Stimulated activated naive CD4-positive, alpha-beta T cell treated with Interleukin-2 at 50 U/mL for 16 hours (primary cell): ENCODE data around the gene AP2M1.

ENCODE experiments used
- DNase-seq: peaks from one replicate; lab custom pipeline; 2025; lab: John Stamatoyannopoulos, UW

The AP2M1 gene

DNA sequence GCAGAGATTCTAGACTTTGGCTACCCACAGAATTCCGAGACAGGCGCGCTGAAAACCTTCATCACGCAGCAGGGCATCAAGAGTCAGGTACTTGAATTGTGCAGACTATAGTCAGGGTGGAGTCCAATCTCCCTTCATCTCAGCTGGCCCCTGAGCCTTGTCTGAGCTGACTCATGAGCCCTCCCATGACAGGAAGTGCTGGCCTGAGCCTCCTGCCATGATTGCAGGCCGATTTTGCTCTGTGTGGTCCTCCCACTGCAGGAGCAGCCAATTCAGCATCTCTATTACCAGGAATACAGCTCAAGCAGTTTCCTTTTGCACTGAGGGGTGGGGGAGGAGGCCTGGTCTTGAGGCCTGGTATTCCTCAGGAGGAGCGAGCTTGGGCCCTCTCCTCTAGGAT is 5.5 kb downstream of the AP2M1 start:
- DNase-seq, result no peak

DNA sequence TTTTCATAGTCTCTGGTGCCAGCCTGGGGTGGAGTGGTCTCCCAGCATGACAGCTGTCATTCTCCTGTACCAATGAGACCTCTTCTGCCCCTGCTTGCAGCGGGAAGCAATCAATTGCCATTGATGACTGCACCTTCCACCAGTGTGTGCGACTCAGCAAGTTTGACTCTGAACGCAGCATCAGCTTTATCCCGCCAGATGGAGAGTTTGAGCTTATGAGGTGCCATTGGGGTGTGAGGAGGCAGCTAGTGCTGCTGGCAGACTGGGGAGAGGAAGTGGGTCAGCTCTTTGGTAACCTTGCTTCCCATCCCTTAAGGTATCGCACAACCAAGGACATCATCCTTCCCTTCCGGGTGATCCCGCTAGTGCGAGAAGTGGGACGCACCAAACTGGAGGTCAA is 6.9 kb downstream of the AP2M1 start:
- no peak for DNase-seq

DNA sequence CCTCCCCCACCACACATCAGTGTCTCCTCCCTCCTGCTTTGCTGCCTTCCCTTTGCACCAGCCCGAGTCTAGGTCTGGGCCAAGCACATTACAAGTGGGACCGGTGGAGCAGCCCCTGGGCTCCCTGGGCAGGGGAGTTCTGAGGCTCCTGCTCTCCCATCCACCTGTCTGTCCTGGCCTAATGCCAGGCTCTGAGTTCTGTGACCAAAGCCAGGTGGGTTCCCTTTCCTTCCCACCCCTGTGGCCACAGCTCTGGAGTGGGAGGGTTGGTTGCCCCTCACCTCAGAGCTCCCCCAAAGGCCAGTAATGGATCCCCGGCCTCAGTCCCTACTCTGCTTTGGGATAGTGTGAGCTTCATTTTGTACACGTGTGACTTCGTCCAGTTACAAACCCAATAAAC is 9.0 kb downstream of the AP2M1 start:
- DNase-seq, result no peak

DNA sequence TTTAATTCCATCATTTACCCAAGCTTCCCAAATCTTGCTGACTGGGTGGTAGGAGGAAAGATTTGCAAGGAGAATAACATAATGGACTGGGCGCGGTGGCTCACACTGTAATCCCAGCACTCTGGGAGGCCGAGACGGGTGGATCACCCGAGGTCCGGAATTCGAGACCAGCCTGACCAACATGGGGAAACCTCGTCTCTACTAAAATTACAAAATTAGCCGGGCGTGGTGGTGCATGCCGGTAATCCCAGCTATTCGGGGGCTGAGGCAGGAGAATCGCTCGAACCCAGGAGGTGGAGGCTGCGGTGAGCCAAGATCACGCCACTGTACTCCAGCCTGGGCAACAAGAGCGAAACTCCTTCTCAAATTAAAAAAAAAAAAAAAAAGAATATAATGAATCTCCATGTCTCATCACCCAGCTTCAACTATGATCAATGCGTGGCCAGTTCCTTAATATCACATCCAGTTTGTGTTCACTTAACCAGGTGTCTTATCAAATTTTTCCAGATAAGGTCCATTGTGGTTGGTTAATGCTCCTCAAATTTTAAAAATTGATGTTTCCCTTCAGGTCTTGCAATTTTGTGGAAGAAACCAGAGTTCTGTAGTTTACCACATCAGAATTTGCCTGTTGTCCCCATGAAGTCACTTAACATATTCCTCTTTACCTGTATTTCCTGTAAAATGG is 10.0 kb downstream of the AP2M1 start:
- no peak for DNase-seq

DNA sequence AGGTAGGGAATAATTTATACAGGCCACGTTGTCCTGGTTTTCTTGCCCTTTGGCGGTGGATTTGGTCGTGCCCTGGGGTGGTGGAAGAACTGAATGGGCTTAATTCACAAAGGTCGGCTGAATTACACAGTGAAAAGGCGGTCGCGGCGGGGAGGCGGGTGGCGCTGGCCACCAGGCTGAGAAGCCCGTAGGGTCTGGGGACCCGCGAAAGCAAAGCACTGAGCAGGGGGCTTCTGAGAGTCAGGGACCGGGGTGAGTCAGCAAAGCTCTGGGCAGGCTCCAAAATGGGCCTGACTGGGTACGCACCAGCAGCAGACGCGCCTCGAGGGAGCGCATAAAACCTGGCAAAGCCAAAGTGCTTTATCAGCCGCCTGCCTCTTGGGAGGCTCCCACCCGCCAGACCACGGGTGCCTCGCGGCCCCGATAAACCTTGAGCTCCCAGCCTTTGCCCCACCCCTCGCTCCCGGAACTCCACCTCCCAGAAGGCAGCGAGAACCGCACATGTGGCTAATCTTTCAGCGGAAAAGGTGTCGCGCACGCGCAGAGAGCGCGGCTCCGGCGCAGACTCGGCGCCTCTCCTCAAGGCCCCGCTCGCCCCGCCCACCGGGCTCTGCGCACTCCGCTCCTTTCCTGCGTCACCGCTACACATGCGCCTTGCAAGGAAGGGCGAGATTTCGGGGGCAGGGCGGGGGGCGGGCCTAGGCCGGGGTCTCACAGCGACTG is 11.0 kb downstream of the AP2M1 start:
- peak; percentile 99 for DNase-seq

DNA sequence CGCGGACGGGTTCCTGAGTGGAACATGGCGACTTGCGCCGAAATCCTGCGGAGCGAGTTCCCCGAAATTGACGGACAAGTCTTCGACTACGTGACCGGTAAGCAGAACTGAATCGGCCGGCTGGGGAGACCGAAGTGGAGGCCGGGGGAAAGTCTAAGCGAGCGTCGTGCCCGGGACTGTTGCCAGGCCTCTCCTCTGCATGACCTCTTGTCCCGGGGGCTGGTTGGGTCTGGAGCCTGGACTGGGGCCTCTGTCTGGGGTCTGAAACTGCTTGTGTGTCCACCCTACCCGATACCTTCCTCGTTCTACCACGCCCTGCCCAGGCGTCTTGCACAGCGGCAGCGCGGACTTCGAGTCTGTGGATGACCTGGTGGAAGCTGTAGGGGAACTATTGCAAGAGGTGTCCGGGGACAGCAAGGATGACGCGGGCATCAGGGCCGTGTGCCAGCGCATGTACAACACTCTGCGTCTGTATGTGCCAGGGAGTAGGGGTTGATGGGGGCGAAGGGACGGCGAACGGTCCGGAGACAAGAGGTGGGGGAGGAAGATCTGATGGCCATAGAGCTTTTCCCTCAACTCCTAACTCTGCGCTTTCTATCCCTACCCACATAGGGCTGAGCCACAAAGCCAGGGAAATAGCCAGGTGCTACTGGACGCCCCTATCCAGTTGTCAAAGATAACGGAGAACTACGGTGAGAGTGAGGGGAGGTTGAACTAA is 11.7 kb downstream of the AP2M1 start, which contains the start of gene ABCF3:
Gene ABCF3, plus strand, starts transcription at position 16 of the 718 bp plus-strand sequence. Its CDS starts 9 bp downstream, at position 25.
- DNase-seq, result no peak

DNA sequence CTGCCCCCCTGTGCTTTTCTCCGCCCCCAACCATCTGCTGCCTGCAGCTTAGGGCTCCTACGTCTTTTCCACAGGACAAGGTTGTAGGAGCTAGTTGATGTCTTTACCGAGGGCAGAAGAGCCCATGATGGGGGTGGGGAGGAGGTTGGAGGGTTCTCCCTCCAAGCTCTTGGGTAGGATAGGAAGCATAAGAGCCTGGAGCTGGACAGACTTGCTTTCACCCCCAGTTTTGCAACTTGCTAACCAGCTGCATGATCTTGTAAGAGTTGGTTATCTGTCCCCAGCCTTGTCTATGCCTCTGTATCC is 12.2 kb downstream of the AP2M1 start:
- no peak for DNase-seq

DNA sequence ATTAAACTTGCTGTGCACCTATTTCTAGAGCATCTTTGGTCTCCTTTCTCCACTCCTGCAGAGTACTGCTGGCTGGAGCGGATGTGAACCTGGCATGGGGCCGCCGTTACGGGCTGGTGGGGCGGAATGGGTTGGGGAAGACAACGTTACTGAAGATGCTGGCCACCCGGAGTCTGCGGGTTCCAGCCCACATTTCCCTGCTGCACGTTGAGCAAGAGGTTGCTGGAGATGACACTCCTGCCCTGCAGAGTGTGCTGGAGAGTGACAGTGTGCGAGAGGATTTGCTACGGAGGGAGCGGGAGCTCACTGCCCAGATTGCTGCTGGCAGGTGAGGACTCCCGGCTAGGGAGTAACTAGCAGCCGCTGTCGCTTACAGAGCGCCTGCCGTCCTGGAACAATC is 13.4 kb downstream of the AP2M1 start:
- no peak for DNase-seq

DNA sequence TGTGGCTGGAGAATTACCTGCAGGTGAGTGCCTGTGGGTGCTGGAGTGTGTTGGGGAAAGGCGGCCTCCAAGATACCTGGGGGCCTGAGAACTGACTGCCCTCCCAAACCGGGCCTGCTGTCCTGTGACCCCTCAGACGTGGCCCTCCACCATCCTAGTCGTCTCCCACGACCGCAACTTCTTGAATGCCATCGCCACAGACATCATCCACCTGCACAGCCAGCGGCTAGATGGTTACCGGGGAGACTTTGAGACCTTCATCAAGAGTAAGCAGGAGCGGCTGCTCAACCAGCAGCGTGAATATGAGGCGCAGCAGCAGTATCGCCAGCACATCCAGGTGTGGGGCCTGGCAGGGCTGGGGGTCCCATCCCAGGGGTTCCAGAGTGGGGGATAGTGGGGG is 14.8 kb downstream of the AP2M1 start:
- no peak for DNase-seq

DNA sequence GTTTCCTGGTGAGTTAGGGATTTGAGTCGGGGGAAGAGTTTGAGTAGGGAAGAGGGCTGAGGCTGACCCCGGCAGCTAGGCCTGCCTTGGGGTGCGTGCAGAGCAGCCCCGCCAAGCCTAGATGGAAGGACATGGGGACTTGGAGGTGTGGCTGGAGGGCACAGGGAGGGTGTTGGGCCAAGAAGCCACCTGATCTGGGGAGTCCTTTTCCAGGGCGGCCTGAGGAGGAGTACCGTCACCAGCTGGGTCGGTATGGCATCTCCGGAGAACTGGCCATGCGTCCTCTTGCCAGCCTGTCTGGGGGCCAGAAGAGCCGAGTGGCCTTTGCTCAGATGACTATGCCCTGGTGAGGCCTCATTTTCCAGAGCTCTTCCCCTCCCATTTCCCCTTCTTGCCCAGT is 18.2 kb downstream of the AP2M1 start:
- DNase-seq, result no peak

DNA sequence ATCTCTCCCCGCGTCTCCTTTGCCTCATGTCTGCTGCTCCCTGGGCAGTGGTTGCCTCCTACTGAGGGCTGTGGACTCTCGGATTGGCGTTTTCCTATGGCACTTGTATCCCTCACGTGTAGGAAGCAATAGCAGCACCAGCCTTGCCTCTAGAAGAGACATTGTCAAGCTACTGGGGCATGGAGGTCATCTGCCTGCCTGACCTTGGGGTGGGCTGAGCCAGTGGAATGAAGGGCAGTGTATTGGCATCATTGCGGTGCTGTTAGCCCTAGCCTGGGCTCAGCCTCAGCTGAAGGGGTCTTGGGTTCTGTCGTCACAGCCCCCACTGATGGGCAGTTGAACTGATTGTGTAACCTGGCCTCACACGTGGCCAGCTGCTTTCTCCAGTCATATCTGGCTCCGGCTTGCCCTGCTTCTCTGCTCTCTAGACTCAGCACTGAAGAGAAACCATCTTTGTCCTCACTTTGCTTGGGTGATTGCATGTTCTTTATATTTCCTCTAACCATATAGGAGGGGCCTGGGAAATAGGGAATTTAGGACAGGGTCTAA is 19.4 kb downstream of the AP2M1 start:
- DNase-seq, result no peak

DNA sequence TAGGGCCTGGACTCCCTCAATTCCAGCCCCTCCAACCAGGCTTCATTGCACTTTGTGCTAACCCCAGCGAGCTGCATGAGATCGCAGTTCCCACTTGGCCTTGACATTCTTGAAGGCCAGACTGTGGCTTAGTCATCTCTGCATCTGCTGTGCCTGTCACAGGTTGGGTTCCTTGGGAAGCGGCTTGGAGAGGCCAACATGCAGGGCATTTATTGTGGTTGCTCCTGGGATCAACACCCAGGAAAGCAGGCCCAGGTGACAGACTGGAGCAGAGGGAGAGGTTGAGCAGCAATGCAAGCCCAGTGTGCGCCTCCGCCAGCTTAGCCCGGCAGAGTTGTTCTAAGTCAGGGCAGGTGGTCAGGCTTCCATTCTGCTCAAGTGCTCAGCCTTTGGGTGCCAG is 21.9 kb downstream of the AP2M1 start:
- no peak for DNase-seq

DNA sequence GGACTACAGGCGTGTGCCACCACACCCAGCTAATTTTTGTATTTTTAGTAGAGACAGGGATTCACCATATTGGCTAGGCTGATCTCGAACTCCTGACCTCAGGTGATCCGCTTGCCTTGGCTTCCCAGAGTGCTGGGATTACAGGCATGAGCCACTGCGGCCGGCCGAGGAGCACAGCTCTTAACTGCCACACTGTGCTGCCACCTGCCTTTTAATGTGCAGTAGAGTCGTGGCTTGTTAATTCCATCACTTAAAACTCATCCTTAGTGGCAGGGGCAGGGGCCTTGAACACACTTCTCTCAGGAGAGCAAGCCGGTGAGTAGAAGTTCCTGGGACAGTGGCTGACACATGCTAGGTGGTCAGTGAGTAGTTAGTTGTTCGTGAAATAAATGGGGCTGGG is 23.9 kb downstream of the AP2M1 start:
- DNase-seq, result no peak

DNA sequence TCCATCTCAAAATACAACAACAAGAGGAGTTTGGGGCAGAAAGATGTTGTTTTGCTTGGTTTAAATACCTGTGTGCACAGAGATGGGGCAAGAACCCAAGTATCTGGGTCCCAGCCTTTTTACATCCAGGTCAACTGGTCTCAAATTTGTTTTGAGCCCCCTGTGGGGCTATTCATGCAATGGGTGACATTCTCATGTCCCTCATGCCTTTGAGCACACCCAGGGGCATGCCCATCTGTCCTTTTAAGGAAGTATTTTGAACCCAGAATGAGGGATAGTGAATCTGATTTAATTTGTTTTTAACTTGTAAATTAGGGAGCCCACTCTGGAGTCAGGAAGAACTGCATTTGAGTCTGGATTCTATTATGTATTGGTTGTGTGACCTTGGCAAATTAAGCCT is 26.2 kb downstream of the AP2M1 start:
- DNase-seq, result no peak

DNA sequence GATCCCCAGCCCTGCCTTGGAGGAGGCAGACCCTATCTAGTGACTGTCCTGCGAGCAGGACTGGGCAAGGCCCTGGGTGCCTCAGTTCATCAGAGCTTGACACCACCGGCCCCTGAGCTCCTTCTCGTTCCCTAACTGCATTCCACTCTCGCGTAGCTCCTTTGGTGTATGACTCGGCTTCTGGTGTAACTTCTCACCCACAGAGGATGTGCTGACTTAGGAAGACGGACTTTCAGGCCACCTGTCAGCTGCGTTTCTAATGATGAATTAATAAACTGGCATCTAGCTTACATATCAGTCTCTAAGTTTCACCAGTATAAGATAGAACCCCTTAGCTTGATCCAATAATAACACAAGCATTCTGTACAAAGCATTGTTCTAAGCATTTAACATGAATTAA is 28.9 kb downstream of the AP2M1 start:
- no peak for DNase-seq

DNA sequence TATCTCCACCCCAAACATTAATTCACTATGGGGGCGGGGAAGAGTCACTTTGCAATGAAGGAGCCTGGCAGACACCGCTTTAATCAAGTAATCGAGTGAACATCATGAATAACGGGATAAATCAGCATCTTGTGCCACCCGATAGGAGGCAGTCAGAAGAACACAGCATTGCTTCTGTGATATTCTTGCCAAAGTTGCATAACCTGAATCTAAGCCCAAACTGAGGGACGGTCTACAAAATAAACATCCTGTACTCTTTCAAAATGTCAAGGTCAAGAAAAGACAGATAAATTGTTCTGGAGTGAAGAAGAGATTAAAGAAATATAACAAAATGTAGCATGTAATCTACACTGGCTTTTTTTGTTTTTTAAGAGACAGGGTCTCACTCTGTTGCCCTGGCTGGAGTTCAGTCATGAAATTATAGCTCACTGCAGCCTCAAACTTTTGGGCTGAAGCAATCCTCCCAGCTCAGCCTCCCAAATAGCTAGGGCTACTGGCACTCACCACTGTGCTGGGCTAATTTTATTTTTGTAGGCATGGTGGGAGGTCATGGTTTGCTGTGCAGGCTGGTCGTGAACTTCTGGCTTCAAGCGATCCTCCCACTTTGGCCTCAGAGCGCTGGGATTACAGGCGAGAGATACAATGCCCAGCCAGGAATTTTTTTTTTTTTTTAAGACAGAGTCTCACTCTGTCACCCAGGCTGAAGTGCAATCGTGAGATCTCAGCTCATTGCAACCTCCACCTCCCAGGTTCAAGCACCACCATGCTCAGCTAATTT is 34.7 kb downstream of the AP2M1 start:
- no peak for DNase-seq

DNA sequence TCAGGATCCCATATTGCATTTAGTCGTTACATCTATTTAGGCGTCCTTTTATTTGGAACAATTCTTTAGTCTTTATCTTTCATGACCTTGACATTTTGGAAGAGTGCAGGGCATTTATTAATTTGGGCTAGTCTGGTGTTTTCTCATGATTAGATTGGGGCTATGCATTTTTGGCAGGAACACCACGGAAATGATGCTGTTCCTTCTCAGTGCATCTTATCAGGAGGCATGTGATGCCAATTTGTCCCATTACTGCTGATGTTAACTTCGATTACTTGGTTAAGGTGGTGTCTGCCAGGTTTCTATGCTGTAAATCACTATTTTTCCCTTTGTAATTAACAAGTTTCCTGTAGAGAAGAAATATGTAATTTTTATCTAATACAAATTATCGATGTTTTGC is 36.6 kb downstream of the AP2M1 start:
- DNase-seq, result no peak

DNA sequence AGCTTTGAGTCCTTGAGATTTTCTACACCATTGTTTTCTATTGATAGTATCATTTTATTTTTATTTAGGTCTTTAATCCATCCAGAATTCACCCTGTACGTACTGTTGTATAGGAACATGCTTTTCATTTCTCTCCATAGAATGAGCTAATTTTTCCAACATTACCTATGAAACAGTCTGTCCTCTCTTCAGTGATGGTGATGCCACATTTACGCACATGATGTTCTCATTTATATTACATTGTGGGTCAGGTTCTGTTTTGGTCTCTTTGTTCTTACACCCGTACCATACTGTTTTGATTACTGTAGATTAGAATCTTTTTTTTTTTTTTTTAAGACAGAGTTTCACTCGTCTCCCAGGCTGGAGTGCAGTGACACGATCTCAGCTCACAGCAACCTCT is 37.1 kb downstream of the AP2M1 start:
- no peak for DNase-seq

DNA sequence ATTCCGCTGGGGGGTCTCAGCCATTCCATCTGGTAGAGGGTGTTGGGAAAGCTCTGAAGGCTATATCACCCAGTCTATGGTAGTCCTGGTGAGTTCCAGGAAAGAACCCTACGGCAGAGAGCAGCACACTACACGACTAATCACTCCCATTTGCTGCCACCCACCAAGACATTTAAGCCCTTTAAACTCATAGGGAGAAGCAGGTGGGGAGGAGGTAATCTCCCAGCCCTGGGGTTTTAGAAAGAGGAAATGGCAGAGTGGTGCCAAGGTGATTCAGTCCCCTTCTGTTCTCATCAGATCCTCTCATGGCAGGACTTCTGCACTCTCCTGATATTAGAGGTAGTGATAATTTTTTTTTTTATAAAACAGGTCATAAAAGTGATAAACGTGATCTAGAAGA is 44.2 kb downstream of the AP2M1 start:
- DNase-seq, result no peak

DNA sequence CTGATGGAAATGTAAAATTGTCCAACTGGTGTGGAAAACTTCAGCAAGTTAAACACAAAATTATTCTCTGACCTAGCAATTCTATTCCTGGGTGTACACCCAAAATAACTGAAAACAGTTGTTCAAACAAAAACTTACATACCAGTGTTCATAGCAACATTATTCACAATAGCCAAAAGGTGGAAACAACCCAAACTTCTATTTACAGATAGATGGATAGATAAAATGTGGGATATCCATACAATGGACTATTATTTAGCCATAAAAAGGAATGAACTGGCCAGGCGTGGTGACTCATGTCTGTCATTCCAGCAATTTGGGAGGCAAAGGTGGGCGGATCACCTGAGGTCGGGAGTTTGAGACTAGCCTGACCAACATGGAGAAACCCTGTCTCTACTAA is 47.9 kb downstream of the AP2M1 start:
- DNase-seq, result no peak

DNA sequence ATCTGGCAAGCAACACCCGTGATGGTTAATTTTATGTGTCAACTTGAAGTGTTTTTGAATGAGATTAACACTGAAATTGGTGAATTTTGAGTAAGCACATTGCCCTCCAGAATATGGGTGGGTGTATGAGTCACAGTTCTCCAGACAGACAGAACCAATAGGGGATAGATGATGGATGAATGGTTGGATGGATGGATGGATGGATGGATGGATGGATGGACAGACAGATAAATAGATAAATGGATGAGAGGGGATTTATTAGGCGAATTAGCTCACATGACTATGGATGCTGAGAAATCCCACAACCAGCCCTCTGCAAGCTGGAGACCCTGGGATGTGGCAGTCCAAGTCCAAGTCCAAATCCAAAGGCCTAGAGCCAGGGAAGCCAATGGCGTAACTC is 49.3 kb downstream of the AP2M1 start:
- DNase-seq, result no peak

DNA sequence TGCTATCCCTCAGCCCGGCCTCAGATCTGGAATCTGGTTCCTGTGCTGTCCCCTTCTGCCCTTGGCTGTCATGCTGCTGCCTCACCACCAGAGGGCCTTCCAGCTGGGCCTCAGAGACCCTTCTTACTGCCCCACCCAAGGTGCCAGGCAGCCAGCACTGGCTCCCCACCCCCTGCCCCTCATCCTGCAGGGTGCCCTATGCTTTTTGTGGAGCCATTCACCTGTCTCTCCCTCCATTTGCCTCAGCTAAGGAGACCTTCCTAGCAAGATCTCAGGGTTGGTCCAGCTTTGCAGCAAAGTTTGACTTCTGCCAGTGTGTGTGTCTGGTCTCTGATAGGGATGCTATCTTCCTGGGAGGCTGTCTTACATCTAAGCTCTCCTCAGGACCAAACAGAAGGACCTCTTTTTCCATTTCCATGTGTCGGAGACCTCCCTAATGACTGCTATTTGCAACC is 52.9 kb downstream of the AP2M1 start:
- peak; percentile 40 for DNase-seq
